Fibroblast of mammary gland (primary cell): ENCODE results near the gene BIRC6.

Source experiments
- DNase-seq: peaks from one replicate; pipeline ENCODE4 v3.0.0-alpha.2; 2010; ENCODE audit warnings: low read depth
- H3K4me3 ChIP-seq: 2 replicates; pipeline ENCODE4 v1.5.1; 2011; ENCODE audit warnings: low read depth, mild to moderate bottlenecking, low read length, moderate library complexity; ENCODE audit not compliant: control insufficient read depth
- TF ChIP-seq, protein P1 (sequence below): conservative IDR thresholded peaks from 2 replicates; pipeline ENCODE4 v1.5.1; 2011; ENCODE audit warnings: low read depth, low read length, inconsistent platforms; ENCODE audit not compliant: control insufficient read depth, insufficient read depth

BIRC6 gene

DNA sequence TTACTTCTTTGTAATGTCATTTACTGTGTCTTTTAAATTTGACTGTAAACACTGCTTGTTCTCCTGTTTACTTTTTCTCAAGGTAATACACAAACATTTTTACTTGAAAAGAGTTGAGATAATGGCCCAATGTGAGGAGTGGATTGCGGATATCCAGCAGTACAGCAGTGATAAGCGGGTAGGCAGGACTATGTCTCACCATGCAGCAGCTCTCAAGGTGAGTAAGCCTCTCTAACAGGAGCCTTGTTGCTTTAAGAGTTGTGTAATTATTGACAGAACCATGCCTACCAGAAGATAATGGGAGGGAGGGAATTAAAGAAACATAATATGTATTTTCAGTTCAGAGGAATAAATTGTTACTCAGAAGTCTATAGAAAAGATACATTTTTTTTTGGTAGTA lies 254.5 kb downstream of the BIRC6 start:
- no peak overlapping the region for H3K4me3 ChIP-seq
- no peak for DNase-seq

DNA sequence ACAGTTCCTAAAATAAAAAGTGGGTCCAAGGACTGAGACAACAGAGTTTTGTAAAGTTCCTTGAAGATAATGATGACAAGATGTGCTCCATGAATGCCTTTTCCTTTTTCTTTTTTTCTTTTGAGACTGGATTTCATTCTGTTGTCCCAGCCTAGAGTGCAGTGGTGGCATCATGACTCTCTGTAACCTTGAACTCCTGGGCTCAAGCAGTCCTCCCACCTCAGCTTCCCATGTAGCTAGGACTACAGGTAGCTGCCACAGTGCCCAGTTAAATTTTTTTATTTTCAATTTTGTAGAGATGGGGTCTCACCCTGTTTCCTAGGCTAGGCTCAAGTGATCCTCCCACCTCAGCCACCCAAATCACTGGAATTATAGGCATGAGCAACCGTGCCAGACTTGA lies 254.9 kb downstream of the BIRC6 start:
- H3K4me3 ChIP-seq = no peak overlapping the region
- TF ChIP-seq, protein P1, sequence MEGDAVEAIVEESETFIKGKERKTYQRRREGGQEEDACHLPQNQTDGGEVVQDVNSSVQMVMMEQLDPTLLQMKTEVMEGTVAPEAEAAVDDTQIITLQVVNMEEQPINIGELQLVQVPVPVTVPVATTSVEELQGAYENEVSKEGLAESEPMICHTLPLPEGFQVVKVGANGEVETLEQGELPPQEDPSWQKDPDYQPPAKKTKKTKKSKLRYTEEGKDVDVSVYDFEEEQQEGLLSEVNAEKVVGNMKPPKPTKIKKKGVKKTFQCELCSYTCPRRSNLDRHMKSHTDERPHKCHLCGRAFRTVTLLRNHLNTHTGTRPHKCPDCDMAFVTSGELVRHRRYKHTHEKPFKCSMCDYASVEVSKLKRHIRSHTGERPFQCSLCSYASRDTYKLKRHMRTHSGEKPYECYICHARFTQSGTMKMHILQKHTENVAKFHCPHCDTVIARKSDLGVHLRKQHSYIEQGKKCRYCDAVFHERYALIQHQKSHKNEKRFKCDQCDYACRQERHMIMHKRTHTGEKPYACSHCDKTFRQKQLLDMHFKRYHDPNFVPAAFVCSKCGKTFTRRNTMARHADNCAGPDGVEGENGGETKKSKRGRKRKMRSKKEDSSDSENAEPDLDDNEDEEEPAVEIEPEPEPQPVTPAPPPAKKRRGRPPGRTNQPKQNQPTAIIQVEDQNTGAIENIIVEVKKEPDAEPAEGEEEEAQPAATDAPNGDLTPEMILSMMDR = no peak
- DNase-seq = no peak

More for the DNA sequence above, 254.5 kb downstream of the BIRC6 start:
- TF ChIP-seq, protein P1 = no peak

DNA sequence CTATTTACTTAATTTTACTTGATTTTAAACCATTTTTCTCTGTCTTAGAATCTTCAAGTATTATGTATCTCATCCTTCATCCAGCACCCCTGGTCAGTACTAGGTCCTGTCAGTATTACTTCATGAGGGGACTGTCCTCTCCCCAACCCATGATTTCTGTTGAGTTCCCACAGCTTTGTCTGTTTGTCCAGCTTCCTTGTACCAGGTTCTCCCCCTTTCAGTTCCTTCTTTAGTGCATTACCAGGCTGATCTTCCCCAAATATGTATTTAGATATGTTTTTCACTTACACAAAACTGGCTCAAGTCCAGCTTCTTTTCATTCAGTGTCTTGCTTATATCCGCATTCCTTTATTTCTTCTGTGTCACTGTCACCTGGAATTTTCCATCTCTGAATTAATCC lies 257.3 kb downstream of the BIRC6 start:
- no peak for DNase-seq
- no peak overlapping the region for H3K4me3 ChIP-seq
- TF ChIP-seq, protein P1 = no peak

DNA sequence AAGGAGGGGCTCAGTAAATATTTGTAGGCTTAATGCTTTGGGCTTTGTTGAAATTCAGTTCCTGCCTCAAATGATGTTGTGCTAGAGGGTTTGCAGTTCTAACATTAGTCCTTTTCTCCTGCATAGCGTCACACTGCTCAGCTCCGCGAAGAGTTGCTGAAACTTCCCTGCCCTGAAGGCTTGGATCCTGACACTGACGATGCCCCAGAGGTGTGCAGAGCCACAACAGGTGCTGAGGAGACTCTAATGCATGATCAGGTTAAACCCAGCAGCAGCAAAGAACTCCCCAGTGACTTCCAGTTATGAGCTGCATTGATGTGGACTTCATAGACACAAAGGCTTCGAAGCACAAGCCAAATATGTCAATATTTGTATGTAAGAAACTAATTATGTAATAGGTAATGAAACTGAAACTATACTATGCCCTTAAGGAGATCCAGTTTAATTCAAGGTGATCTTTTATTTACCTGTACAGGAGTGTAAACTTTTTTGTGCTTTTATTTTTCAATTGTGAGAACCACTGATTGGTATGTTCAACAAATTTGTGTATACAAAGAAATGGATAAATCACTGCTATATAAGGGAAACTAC lies 260.9 kb downstream of the BIRC6 start:
- TF ChIP-seq, protein P1 = no peak
- H3K4me3 ChIP-seq = no peak overlapping the region
- DNase-seq = no peak

DNA sequence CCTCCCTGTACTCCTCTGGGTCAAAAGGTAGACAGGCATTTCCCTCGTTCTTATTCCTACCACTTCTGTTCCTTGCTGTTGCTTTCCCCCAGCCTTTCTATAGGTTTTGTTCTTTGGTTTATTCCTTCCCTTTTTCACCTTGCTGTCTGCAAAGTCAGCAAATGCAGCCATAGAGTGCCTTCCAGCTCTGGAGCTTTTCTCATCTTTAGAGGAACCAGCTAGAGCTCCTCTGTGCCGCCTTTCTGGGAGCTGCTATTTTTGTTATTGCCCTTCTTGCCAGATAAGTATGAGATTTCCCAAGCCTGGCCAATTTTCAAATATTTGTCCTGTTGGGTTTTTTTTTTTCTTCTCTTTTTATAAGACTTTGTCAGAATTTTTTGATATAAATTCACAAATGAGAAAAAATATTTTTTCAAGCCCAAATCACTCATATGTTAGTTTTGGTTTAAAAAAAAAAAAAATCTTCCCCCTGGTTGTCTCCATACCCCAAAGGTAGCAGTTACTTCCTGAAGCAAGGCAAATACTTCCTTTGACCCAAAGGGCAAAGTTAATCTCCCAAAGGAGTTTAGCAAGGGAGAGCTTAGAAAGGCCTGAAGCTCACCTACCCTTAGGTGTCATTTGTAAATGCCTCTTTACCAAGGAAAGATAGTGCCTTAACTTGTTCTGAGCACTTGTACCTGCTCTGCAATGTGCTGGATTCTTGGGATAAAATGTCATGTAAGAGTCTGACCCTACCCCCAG lies 265.9 kb downstream of the BIRC6 start:
- H3K4me3 ChIP-seq = no peak overlapping the region
- TF ChIP-seq, protein P1 = no peak
- DNase-seq = no peak

DNA sequence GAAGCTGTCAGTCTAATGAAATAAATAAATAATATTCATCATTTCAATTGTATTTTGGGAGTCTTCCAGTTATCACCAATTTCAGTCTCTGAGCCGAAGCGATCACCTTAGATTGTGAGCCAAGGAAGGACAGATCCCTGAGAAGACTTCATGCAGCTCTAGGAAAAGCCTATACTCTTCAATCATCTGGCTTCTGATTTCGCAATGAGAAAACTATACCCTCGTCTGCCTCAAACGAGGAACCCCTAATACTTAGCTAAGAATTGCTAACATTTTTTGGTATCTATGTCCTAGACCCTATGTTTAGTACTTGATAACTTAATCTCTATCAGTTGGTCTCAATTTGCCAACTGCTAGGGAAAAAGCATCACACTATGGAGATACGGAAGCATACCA lies 266.5 kb downstream of the BIRC6 start:
- TF ChIP-seq, protein P1 = no peak
- DNase-seq = no peak
- no peak overlapping the region for H3K4me3 ChIP-seq
